Neural progenitor cell (in vitro differentiated cells): ENCODE measurements around the gene PCCB.

Experiments used
- EZH2 ChIP-seq: fragments of 200-600 bp; sonication (generic); IDR thresholded peaks from 2 replicates; pipeline ENCODE4 v1.6.1; 2017; ENCODE audit warnings: antibody characterized with exemption, mild to moderate bottlenecking, moderate library complexity
- EZH2phosphoT487 ChIP-seq: fragments of 200-600 bp; sonication (generic); IDR thresholded peaks from 2 replicates; pipeline ENCODE4 v1.6.1; 2017; ENCODE audit warnings: antibody characterized with exemption
- TF ChIP-seq, protein P1 (sequence below): fragments of 200-600 bp; sonication (generic); IDR thresholded peaks from 2 replicates; pipeline ENCODE4 v1.5.1; 2017; ENCODE audit warnings: antibody characterized with exemption, mild to moderate bottlenecking

DNA sequence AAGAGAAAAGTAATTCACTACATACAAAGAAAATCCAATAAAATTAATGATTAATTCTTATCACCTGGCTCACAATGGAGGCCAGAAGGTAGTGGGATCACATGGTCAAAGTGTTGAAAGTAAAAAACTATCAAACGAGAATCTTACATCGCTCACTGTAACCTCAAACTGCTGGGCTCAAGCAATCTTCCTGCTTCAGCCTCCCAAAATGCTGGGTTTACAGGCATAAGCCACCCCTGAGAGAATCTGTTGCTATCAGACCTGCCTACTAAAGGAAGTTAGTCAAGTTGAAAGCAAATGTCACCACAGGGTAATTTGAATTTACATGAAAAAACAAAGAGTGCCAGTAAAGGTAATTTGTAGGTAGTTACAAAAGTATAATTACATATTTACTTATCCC lies 103.3 kb downstream of the PCCB start:
- TF ChIP-seq, protein P1, sequence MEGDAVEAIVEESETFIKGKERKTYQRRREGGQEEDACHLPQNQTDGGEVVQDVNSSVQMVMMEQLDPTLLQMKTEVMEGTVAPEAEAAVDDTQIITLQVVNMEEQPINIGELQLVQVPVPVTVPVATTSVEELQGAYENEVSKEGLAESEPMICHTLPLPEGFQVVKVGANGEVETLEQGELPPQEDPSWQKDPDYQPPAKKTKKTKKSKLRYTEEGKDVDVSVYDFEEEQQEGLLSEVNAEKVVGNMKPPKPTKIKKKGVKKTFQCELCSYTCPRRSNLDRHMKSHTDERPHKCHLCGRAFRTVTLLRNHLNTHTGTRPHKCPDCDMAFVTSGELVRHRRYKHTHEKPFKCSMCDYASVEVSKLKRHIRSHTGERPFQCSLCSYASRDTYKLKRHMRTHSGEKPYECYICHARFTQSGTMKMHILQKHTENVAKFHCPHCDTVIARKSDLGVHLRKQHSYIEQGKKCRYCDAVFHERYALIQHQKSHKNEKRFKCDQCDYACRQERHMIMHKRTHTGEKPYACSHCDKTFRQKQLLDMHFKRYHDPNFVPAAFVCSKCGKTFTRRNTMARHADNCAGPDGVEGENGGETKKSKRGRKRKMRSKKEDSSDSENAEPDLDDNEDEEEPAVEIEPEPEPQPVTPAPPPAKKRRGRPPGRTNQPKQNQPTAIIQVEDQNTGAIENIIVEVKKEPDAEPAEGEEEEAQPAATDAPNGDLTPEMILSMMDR, result no peak
- TF ChIP-seq EZH2 (no peak), EZH2phosphoT487 (no peak)
